Psoas muscle (tissue), 8 donors: Measurements from ENCODE around the gene CPE. TPM values are rescaled to one million over a fixed set of nuclear protein-coding genes. Genes with fewer than 3 reads are reported as not detected.

Experiments used
- ATAC-seq, 4 donors: fragments of 200-7000 bp; cut with Tn5 transposase; one replicate each; pipeline ENCODE4 v1.9.1; 2020; ENCODE audit warnings: moderate library complexity in 3 of 4, mild to moderate bottlenecking in 2 of 4
- DNase-seq, 2 donors: peaks; one replicate each; pipeline ENCODE4 v3.0.0-alpha.2; 2020
- H3K27ac ChIP-seq: fragments of 200-600 bp; one replicate; pipeline ENCODE4 v1.8.0; 2022
- H3K27me3 ChIP-seq, 3 donors: fragments of 200-600 bp in 1 of 3; one replicate each; pipeline versions ENCODE4 v1.6.1 to v1.8.0; 2013 to 2022; ENCODE audit warnings: low read length in 2 of 3, mild to moderate bottlenecking in 2 of 3, moderate library complexity in 1 of 3; ENCODE audit not compliant: insufficient read depth in 3 of 3
- H3K36me3 ChIP-seq, 2 donors: fragments of 200-600 bp in 1 of 2; one replicate each; pipeline versions ENCODE4 v1.6.1 to v1.8.0; 2013 to 2022; ENCODE audit warnings: low read depth in 1 of 2, mild to moderate bottlenecking in 1 of 2, moderate library complexity in 1 of 2; ENCODE audit not compliant: insufficient read depth in 1 of 2
- H3K4me1 ChIP-seq: fragments of 200-600 bp; one replicate; pipeline ENCODE4 v1.8.0; 2022
- H3K4me3 ChIP-seq: fragments of 200-600 bp; one replicate; pipeline ENCODE4 v1.8.0; 2022; ENCODE audit warnings: mild to moderate bottlenecking
- H3K9me3 ChIP-seq: fragments of 200-600 bp; one replicate; pipeline ENCODE4 v1.8.0; 2022
- WGBS, 3 donors: extraction: QIAGEN DNeasy Blood & Tissue Kit; methylation state at CpG; one replicate each; pipeline versions ENCODE4 v1.1.6 to v1.1.7; 2013; 5-methylcytosine and 5-hydroxymethylcytosine counted together
- intact Hi-C, 2 donors: fragments of 100-400 bp; cut with DNase I; formaldehyde crosslinking; loops; one replicate each; pipeline versions ENCODE4 v1.11.0 to v1.14.2; 2022
- polyA plus RNA-seq, 3 donors: library from polyadenylated mRNA; stranded (reverse); fragments of 200-250 nt; gene quantifications; one replicate each; pipeline ENCODE4 v1.2.3, GENCODE V29; 2013
- total RNA-seq, 4 donors: library from RNA; stranded (reverse); fragmentation: NEBNext Ultra II Directional in 2 of 4; extraction: Animal tissue kit (Norgen Biotek cat#: 25700) in 2 of 4; gene quantifications; one replicate each; pipeline versions ENCODE4 v1.2.1 to v1.2.4, GENCODE V29; 2021 to 2023
- TF ChIP-seq, protein P1 (sequence below): fragments of 200-600 bp; IDR thresholded peaks from one replicate; pipeline ENCODE4 v1.8.0; 2022; ENCODE audit warnings: antibody characterized with exemption
- donor health status: healthy with polysubstance abuse.
- donor health status: DM: no; HTN: no; CAD: no; lungs with moderate emphysema.
- donor health status: Bipolar disorder and iron deficiency.
- donor health status: healthy.
- donor health status: DM: yes; HTN: yes; CAD: no.
- donor health status: DM: no; HTN: no; CAD: no.
- donor health status: DM: no; HTN: no; CAD: no.
- donor health status: DM: yes; HTN: yes; CAD: no.

Gene CPE
- total and polyA plus RNA-seq, 7 donors: 9.4 to 34.8 (median 12.2) TPM

DNA sequence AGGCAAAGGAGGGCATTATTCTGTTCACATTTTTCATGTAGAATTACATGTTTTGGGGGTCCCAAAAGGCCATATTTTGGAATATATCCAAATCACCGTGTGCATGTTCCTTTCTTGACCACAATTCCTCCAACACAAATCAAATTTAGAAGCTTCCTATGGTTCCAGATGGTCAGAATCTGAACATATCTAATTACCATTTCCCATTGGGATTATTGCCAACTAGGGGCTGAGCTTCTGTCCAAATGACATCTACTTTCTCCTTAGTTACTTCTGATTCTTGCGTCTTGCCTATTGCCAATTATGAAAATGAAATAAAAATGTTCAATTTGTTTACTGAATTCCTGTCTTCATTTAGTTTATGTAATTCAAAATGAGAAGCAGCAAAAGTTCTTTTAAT, 163.7 kb downstream of the CPE start:
- TF ChIP-seq, protein P1, sequence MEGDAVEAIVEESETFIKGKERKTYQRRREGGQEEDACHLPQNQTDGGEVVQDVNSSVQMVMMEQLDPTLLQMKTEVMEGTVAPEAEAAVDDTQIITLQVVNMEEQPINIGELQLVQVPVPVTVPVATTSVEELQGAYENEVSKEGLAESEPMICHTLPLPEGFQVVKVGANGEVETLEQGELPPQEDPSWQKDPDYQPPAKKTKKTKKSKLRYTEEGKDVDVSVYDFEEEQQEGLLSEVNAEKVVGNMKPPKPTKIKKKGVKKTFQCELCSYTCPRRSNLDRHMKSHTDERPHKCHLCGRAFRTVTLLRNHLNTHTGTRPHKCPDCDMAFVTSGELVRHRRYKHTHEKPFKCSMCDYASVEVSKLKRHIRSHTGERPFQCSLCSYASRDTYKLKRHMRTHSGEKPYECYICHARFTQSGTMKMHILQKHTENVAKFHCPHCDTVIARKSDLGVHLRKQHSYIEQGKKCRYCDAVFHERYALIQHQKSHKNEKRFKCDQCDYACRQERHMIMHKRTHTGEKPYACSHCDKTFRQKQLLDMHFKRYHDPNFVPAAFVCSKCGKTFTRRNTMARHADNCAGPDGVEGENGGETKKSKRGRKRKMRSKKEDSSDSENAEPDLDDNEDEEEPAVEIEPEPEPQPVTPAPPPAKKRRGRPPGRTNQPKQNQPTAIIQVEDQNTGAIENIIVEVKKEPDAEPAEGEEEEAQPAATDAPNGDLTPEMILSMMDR: no peak
- intact Hi-C loops: no loop called here
- no peak for ATAC-seq

More for the DNA sequence above, 163.7 kb downstream of the CPE start:
- no peaks in the 10 kb centered on the region for H3K9me3 ChIP-seq
- H3K4me3 ChIP-seq: no peak overlapping the region
- H3K4me1 ChIP-seq: no peaks in the 10 kb centered on the region
- no peak for DNase-seq
- no peak overlapping the region for H3K27ac ChIP-seq
- 34 to 36% (median 36%) methylated on average over 2 of the region's 2 CpGs for WGBS, 3 donors
- H3K27me3 ChIP-seq: no peaks in the 10 kb centered on the region
- no peaks in the 10 kb centered on the region for H3K36me3 ChIP-seq

Other genes with a start within 250 kb of the CPE start
- gene KLHL2, start 171.4 kb upstream of the CPE start, total RNA-seq: 1 to 10 TPM; 3.6 to 7.8 (median 5.2) TPM
- 1 to 10 TPM; 3.1 to 4.7 (median 4.5) TPM for gene KLHL2, start 171.4 kb upstream of the CPE start, polyA plus RNA-seq
- 1 to 10 TPM; 2.9 to 5.9 (median 4.0) TPM for gene MSMO1, start 51.3 kb upstream of the CPE start, total RNA-seq
- gene MSMO1, start 51.3 kb upstream of the CPE start, polyA plus RNA-seq: 1 to 10 TPM; 4.0 to 5.2 (median 4.9) TPM